ENCODE data around the gene TBC1D14.
"Not testable (repeated sequence)": the region's sequence is repeated elsewhere in the genome, so short reads cannot be mapped to it uniquely, and the experiment has no call there.

TBC1D14 gene

DNA sequence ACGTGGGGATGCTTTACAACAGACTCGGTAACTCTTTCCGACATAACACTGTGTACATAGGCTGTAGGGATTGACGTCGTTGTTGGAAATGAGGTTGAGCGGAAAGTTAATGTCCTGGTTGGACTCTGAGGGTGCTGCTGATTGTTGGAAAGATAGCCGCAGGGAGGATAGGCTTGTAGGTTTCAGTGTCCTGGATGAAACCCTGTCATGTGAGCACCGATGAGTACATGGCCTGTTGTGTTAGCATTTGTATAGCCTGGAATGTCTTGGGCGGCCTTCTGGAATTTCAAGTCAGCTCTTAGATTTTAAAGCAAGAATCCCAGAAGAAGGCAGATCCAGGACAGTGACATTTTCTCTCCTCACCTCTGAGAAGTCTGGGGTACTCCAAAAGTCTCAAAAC lies 63.3 kb downstream of the TBC1D14 start:
- TF ChIP-seq, protein P1, sequence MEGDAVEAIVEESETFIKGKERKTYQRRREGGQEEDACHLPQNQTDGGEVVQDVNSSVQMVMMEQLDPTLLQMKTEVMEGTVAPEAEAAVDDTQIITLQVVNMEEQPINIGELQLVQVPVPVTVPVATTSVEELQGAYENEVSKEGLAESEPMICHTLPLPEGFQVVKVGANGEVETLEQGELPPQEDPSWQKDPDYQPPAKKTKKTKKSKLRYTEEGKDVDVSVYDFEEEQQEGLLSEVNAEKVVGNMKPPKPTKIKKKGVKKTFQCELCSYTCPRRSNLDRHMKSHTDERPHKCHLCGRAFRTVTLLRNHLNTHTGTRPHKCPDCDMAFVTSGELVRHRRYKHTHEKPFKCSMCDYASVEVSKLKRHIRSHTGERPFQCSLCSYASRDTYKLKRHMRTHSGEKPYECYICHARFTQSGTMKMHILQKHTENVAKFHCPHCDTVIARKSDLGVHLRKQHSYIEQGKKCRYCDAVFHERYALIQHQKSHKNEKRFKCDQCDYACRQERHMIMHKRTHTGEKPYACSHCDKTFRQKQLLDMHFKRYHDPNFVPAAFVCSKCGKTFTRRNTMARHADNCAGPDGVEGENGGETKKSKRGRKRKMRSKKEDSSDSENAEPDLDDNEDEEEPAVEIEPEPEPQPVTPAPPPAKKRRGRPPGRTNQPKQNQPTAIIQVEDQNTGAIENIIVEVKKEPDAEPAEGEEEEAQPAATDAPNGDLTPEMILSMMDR (conservative IDR thresholded peaks at IDR 0.05): no peak
- no peak overlapping the region for H3K27ac ChIP-seq

DNA sequence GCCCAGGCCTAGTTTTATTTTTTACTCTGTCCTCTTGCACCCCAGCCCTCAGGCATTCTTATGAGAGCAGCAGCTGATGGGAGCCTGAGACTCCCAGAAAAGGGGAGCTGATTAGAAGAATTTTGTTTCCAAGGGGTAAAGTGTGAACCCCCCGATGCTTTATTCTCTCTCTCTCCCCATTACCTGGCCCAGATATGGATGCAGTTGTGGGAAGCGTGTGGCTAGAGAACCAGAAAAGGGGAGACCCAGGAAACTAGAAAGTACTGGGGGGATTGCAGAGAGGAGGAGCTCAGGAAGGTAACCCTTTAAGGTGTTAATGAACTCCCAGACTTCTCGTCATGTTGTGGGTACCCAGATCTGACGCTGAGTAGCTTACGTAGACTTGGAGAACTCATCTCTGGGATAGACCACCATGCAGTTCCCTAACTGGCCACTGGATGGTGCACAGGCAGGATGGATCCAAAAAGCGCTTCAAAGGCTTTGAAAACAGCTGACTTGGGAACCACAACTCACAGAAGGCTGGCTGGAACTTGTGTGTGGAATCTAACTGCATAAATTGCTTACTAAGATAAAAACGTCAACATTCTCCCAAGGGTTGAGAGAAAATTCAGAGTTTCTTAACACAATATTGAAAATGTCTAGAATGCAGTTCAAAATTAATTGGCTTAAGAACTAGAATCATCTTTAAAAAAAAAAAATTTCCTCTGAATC lies 64.7 kb downstream of the TBC1D14 start:
- H3K27ac ChIP-seq: no peak overlapping the region
- TF ChIP-seq, protein P1 (conservative IDR thresholded peaks at IDR 0.05): peak; percentile 94

DNA sequence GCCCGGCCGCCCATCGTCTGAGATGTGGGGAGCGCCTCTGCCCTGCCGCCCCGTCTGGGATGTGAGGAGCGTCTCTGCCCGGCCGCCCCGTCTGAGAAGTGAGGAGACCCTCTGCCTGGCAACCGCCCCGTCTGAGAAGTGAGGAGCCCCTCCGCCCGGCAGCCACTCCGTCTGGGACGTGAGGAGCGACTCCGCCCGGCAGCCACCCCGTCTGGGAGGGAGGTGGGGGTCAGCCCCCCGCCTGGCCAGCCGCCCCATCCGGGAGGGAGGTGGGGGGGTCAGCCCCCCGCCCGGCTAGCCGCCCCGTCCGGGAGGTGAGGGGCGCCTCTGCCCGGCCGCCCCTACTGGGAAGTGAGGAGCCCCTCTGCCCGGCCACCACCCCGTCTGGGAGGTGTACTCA lies 68.2 kb downstream of the TBC1D14 start:
- not testable (repeated sequence) for H3K27ac ChIP-seq

DNA sequence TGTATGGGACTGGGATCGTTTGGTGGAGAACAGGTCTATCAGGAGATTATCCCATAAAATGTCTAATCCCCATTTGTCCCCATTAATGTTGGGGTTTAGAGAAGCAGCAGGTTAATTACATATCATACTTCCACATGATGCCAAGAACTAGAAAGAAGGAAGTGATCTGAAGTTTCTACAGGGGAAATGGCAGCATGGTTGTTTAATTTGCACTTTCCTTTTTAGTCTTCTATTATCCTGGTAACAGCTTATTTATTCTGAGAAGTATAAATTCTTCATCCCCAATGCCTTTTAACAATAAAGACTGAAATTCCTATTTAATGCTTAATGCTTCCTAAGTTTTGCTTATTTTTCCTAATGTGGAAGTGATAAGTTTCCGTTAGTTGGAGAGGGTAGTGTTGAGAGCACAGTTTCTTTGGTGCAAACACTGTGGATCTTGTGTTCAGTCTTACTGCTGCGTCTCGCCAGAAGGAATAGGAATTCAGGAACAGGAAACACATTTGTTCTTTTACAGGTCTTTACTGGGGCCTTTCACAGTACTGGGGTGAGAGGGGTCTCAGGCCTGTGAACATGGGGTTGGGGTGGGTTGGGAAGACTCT lies 74.0 kb downstream of the TBC1D14 start:
- TF ChIP-seq, protein P1 (conservative IDR thresholded peaks at IDR 0.05): no peak
- peak overlapping the region; percentile 99 for H3K27ac ChIP-seq

DNA sequence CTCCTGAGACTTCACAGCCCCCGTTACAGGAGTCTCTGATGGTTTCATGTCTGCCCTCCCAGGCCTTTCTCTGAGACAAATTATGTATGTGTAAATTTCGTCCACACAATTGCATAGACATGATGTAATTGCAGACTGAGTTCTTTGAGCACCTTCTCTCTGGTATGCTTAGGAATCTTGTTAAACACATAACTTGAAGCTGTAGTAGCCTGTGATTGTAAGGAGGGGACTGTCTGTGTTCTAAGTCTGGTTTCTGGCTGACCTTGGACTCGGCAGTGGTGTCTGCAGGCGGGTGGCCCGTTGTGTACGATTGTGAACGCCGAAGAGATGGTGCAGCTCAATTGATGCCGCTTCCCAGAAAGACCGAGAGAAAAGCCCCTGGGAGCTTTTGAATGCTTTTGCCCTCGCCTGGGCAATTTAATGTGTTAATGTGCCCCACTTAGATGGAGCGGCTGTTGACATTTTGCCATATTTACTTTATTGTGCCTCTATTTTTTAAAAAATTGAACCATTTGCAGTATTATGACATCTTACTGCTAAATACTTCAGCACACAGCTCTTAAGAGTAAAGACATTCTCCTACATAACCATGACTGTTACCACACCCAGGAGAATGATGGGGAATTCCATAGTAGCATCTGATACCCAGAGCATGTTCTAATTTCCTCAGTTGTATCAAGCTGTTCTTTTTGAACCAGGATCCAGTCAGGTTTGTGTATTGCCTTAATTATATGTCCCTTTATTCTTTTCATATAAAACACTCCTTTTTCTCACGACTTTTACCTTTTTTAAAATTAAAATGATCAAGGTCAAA lies 75.2 kb downstream of the TBC1D14 start:
- TF ChIP-seq, protein P1 (conservative IDR thresholded peaks at IDR 0.05): no peak
- H3K27ac ChIP-seq: peak overlapping the region; percentile 99

DNA sequence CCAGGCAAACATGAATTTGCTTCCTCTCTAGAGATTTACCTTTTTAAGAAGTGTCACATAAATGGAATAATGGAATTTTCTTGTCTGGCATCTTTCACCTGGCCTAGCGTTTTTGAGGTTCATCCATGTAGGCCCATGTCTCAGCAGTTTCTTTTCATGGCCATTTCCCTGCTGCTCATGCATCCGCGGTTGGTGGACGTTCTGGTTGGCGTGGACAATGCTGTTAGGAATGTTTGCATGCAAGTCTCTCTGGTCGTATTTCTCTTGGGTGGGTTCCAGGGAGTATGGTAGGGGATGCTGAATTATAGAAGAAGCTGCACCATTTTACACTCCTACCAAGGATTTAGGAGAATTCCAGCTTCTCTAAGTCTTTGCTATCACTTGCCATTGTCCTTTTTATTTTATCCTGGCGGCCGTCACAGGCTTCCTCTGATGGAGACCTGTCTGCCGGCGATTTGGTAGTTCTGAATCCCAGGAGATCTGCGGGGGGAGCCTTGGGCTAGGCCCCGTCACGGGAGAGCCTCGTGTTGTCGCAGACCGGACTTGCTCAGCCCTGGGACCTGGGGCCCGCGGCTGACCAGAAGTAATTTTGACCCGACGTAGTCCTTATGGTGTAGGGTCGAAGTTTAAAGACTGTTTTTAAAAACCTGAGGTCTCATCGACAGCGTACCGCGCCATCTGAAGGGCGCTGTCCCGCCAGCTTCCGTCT lies 76.6 kb downstream of the TBC1D14 start:
- peak overlapping the region; percentile 99 for H3K27ac ChIP-seq
- TF ChIP-seq, protein P1 (conservative IDR thresholded peaks at IDR 0.05): no peak

DNA sequence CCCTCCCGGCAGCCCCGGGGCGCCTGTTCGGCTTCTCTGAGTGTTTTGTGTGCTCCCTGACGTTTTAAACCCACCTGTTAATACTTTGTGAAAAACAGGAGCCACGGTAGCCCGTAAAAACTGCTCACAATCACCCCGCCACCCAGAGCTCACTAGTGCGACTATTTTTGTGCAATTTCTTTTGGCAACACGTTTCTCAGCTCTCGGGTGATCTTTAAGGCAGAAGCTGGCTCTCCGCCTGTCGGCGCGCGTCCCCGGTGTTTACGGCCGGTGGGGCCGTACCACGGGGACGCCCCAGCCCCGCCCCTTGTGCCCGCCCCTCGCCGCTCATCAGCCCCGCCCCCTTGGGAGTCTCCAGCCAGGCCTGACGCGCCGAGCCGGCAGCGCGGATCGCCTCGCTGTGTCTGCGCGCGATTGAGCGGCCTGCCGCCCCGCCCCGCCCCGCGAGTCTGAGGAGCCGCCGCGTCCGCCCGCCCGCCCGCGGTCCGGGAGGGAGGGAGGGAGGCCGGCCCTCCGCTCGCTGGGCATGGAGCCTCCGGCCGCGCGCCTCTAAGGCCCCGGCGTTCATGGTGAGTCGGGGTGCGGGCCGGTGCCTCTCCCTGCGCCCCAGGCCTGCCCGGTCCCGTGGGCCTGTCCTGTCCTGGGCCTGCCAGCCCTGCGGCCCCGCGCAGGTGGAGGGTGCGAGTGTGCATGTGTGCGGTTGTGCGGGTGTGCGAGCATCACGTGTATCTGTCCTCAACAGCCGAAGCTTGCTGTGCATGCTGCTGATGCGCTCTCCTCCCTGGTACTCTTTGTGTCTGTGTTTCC lies 77.4 kb downstream of the TBC1D14 start:
- H3K27ac ChIP-seq: peak overlapping the region; percentile 99
- TF ChIP-seq, protein P1 (conservative IDR thresholded peaks at IDR 0.05): 0 out of 2 replicates have a peak, but pooled peaks have one; percentile 5

All from VCaP (cell line).